ENCODE measurements around the gene CRPPA. TPM values are rescaled to one million over a fixed set of nuclear protein-coding genes. Genes with fewer than 3 reads are reported as not detected.

Gene CRPPA
- total and polyA plus RNA-seq, 8 donors, result 0.28 to 11.0 (median 0.82) TPM

- no peak overlapping the region for H3K4me3 ChIP-seq
- H3K27ac ChIP-seq, result peak overlapping the region in 4 of 5 donors; percentile 97 to 99 (median 98)
- peaks cover 20 to 36% (median 24%) of the 10 kb centered on the region in 4 donors for H3K4me1 ChIP-seq
- peak in 1 of 2 donors; percentile 35 for DNase-seq
- H3K36me3 ChIP-seq, result no peaks in the 10 kb centered on the region
- H3K27me3 ChIP-seq, result no peaks in the 10 kb centered on the region
- WGBS, 5 donors, result 43 to 60% (median 53%) methylated on average over 1 of the region's 1 CpG
- no peaks in the 10 kb centered on the region for H3K9me3 ChIP-seq
- no peak for TF ChIP-seq POLR2AphosphoS5 (IDR thresholded peaks at IDR 0.05)
- no peak for TF ChIP-seq EP300 (IDR thresholded peaks at IDR 0.05)
- TF ChIP-seq, protein P1, sequence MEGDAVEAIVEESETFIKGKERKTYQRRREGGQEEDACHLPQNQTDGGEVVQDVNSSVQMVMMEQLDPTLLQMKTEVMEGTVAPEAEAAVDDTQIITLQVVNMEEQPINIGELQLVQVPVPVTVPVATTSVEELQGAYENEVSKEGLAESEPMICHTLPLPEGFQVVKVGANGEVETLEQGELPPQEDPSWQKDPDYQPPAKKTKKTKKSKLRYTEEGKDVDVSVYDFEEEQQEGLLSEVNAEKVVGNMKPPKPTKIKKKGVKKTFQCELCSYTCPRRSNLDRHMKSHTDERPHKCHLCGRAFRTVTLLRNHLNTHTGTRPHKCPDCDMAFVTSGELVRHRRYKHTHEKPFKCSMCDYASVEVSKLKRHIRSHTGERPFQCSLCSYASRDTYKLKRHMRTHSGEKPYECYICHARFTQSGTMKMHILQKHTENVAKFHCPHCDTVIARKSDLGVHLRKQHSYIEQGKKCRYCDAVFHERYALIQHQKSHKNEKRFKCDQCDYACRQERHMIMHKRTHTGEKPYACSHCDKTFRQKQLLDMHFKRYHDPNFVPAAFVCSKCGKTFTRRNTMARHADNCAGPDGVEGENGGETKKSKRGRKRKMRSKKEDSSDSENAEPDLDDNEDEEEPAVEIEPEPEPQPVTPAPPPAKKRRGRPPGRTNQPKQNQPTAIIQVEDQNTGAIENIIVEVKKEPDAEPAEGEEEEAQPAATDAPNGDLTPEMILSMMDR (IDR thresholded peaks at IDR 0.05), result no peak
- TF ChIP-seq POLR2A (IDR thresholded peaks at IDR 0.05), result no peak
- intact Hi-C loops (cut with DNase I; ENCODE audit: low total_unique reads), result no loop called here
Observed at GRCh38 chr7:16422103-16422435, 731 bp upstream of the CRPPA start.

GRCh38 chr7:16420649-16421332, 547 bp downstream of the CRPPA start:
- H3K4me3 ChIP-seq, result peak overlapping the region; percentile 60 to 70 (median 67)
- intact Hi-C loops (cut with DNase I; ENCODE audit: low total_unique reads), result no loop called here
- H3K27ac ChIP-seq, result peak overlapping the region; percentile 92 to 99 (median 97)
- no peaks in the 10 kb centered on the region for H3K9me3 ChIP-seq
- TF ChIP-seq POLR2A (IDR thresholded peaks at IDR 0.05), result peak in 2 of 4 donors; percentile 32 to 84
- no peak for TF ChIP-seq EP300 (IDR thresholded peaks at IDR 0.05)
- TF ChIP-seq, protein P1 (IDR thresholded peaks at IDR 0.05), result peak in 4 of 7 experiments; percentile 6 to 32 (median 27)
- TF ChIP-seq POLR2AphosphoS5 (IDR thresholded peaks at IDR 0.05), result peak; percentile 58 to 94 (median 90)
- peaks cover 20 to 36% (median 24%) of the 10 kb centered on the region in 4 donors for H3K4me1 ChIP-seq
- peak; percentile 87 to 97 for DNase-seq
- H3K36me3 ChIP-seq, result no peaks in the 10 kb centered on the region
- WGBS, 5 donors, result 0 to 2% (median 0%) methylated on average over 19 to 56 of the region's 56 CpGs
- H3K27me3 ChIP-seq, result no peaks in the 10 kb centered on the region

DNA sequence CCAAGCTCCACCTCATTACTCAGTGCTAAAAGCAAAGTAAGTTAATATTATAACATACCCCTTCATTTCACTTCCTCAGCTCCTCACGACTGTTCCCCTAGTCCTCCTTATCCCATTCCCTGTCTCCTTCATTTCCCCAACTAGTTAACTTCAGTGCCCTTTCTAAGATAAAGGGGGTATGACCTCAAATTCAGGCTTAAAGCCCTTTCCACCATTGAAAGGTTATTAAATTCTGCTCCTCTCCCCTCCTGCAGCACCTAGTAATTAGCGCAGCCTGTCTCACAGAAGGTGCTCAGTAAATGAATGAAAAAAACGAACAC, 1.0 kb downstream of the CRPPA start:
- intact Hi-C loops (cut with DNase I; ENCODE audit: low total_unique reads), result no loop called here
- no peaks in the 10 kb centered on the region for H3K27me3 ChIP-seq
- no peaks in the 10 kb centered on the region for H3K36me3 ChIP-seq
- H3K27ac ChIP-seq, result peak overlapping the region; percentile 92 to 99 (median 97)
- peak overlapping the region; percentile 60 to 70 (median 67) for H3K4me3 ChIP-seq
- WGBS, 5 donors, result 0 to 2% (median 0%) methylated on average over 3 of the region's 3 CpGs
- H3K9me3 ChIP-seq, result no peaks in the 10 kb centered on the region
- DNase-seq, result no peak
- peaks cover 20 to 36% (median 24%) of the 10 kb centered on the region in 4 donors for H3K4me1 ChIP-seq
- TF ChIP-seq, protein P1 (IDR thresholded peaks at IDR 0.05), result no peak
- TF ChIP-seq POLR2AphosphoS5 (IDR thresholded peaks at IDR 0.05), result no peak
- TF ChIP-seq EP300 (IDR thresholded peaks at IDR 0.05), result no peak
- TF ChIP-seq POLR2A (IDR thresholded peaks at IDR 0.05), result no peak

DNA sequence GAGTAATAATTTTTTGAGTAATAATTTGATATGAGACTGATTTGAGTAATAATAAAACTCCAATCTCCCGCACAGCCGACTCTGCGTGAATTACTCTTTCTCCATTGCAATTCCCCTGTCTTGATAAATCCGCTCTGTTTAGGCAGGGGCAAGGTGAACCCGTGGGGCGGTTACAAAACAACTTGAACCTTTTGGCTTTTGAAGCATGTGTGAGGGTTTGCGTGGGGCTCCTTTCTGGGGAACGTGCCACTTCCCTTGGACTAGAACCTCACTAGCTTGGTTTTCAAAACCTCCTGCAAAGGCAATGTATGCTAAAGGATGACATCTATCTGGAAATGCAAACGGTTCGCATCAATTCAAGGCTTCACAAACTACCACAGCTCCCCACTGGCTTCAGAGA, 1.5 kb downstream of the CRPPA start:
- intact Hi-C loops (cut with DNase I; ENCODE audit: low total_unique reads), result no loop called here

More for the DNA sequence above, 1.5 kb downstream of the CRPPA start:
- no peaks in the 10 kb centered on the region for H3K9me3 ChIP-seq
- peak in 1 of 2 donors; percentile 15 for DNase-seq
- peak overlapping the region; percentile 60 to 70 (median 67) for H3K4me3 ChIP-seq
- TF ChIP-seq POLR2A (IDR thresholded peaks at IDR 0.05) (no peak), POLR2AphosphoS5 (IDR thresholded peaks at IDR 0.05) (no peak), EP300 (IDR thresholded peaks at IDR 0.05) (no peak)
- TF ChIP-seq, protein P1 (IDR thresholded peaks at IDR 0.05), result no peak
- 33 to 46% (median 44%) methylated on average over 10 of the region's 10 CpGs for WGBS, 5 donors
- H3K36me3 ChIP-seq, result no peaks in the 10 kb centered on the region
- peaks cover 20 to 36% (median 24%) of the 10 kb centered on the region in 4 donors for H3K4me1 ChIP-seq
- no peaks in the 10 kb centered on the region for H3K27me3 ChIP-seq
- peak overlapping the region; percentile 92 to 99 (median 97) for H3K27ac ChIP-seq
